GM12878 (cell line): Measurements from ENCODE around the gene MAD1L1. TPM values are rescaled to one million over a fixed set of nuclear protein-coding genes. Genes with fewer than 3 reads are reported as not detected.

Experiments used
- ATAC-seq: fragments of 200-7000 bp; cut with Tn5 transposase; 3 replicates; pipeline ENCODE4 v1.9.1; 2020; ENCODE audit warnings: mild to moderate bottlenecking, moderate library complexity
- BruUV-seq: library from RNA; stranded (reverse); fragments of 400-500 nt; replicated peaks from 2 replicates; lab custom pipeline; 2021; lab: Mats Ljungman, UMichigan
- CTCF ChIA-PET: fragments of 300-600 bp; sonication (Branson Sonifier 250); formaldehyde crosslinking; extraction: SDS; loops from one replicate; lab custom pipeline; 2021; ENCODE audit warnings: inconsistent platforms; lab: Yijun Ruan, JAX
- POLR2A ChIA-PET: fragments of 350-600 bp; formaldehyde crosslinking; extraction: SDS; loops from one replicate; lab custom pipeline; 2021; ENCODE audit warnings: inconsistent platforms; lab: Charles Lee
- RAD21 ChIA-PET: fragments of 300-600 bp; sonication (Branson Sonifier 250); formaldehyde crosslinking; loops from one replicate; lab custom pipeline; 2023; ENCODE audit warnings: antibody characterized with exemption; ENCODE audit not compliant: unreplicated experiment; lab: Charles Lee
- SMC1A ChIA-PET: fragments of 300-600 bp; sonication (Branson Sonifier 250); formaldehyde crosslinking; loops from one replicate; lab custom pipeline; 2023; ENCODE audit not compliant: unreplicated experiment, uncharacterized antibody; lab: Charles Lee
- DNase-seq: peaks from one replicate; pipeline ENCODE4 v3.0.0-alpha.2; 2011; ENCODE audit warnings: low read depth, low spot score
- FAIRE-seq: peaks from 3 replicates; lab custom pipeline; 2011; peaks lifted over from hg19 to GRCh38; lab: Jason Lieb, UNC
- H2AFZ ChIP-seq: 2 replicates; pipeline ENCODE4 v1.6.0; 2011; ENCODE audit warnings: low read depth, low read length, control low read depth; ENCODE audit not compliant: control insufficient read depth
- H3K27ac ChIP-seq: 2 replicates; pipeline ENCODE4 v1.5.1; 2011; ENCODE audit warnings: control low read depth; ENCODE audit not compliant: control insufficient read depth, insufficient read depth
- H3K27me3 ChIP-seq, 2 experiments: replicated peaks in 1 of 2; 2 replicates each; pipeline versions ENCODE4 v1.6.0 to v1.6.1; 2011; ENCODE audit warnings: low read length in 1 of 2; ENCODE audit not compliant: control insufficient read depth in 2 of 2, insufficient read depth in 2 of 2
- H3K36me3 ChIP-seq, 2 experiments: 2 replicates each; pipeline ENCODE4 v1.5.1; 2011; ENCODE audit warnings: low read length in 1 of 2; ENCODE audit not compliant: control insufficient read depth in 2 of 2, insufficient read depth in 2 of 2
- H3K4me1 ChIP-seq: 2 replicates; pipeline ENCODE4 v1.6.1; 2011; ENCODE audit warnings: mild to moderate bottlenecking, low read length, moderate library complexity, mixed read lengths; ENCODE audit not compliant: control insufficient read depth, insufficient read depth
- H3K4me2 ChIP-seq: 2 replicates; pipeline ENCODE4 v1.6.0; 2011; ENCODE audit warnings: control low read depth; ENCODE audit not compliant: control insufficient read depth, insufficient read depth
- H3K4me3 ChIP-seq: fragments of 200-600 bp; sonication (generic); 2 replicates; pipeline ENCODE4 v1.5.1; 2016
- H3K79me2 ChIP-seq: 2 replicates; pipeline ENCODE4 v1.6.0; 2011; ENCODE audit warnings: low read length; ENCODE audit not compliant: control insufficient read depth, insufficient read depth
- H3K9ac ChIP-seq: 2 replicates; pipeline ENCODE4 v1.8.0; 2011; ENCODE audit warnings: low read length, control low read depth, mixed read lengths; ENCODE audit not compliant: control insufficient read depth, insufficient read depth
- H3K9me3 ChIP-seq: replicated peaks from 3 replicates; pipeline ENCODE4 v1.5.1; 2011; ENCODE audit warnings: mild to moderate bottlenecking, low read length; ENCODE audit not compliant: control insufficient read depth, insufficient read depth
- H4K20me1 ChIP-seq: 2 replicates; pipeline ENCODE4 v1.6.0; 2011; ENCODE audit not compliant: control insufficient read depth, insufficient read depth
- CHD2 ChIP-seq: IDR thresholded peaks from 2 replicates; pipeline ENCODE4 v1.6.1; 2011; ENCODE audit warnings: low read depth, low read length, improper control_type of control experiment, borderline replicate concordance
- FOXM1 ChIP-seq: IDR thresholded peaks from 2 replicates; pipeline ENCODE4 v1.6.1; 2012; ENCODE audit warnings: low read depth, mild to moderate bottlenecking, inconsistent platforms, low read length, moderate library complexity
- NFIC ChIP-seq: IDR thresholded peaks from 2 replicates; pipeline ENCODE4 v1.6.1; 2012; ENCODE audit warnings: low read depth, mild to moderate bottlenecking, inconsistent platforms, low read length, moderate library complexity
- PAX5 ChIP-seq: IDR thresholded peaks from 2 replicates; pipeline ENCODE4 v1.6.1; 2011; ENCODE audit warnings: low read depth, low read length, borderline replicate concordance
- SPI1 ChIP-seq: IDR thresholded peaks from 2 replicates; pipeline ENCODE4 v1.6.1; 2011; ENCODE audit warnings: low read depth, mild to moderate bottlenecking, low read length, moderate library complexity, borderline replicate concordance; ENCODE audit not compliant: insufficient read depth
- SUPT20H ChIP-seq: IDR thresholded peaks from 2 replicates; pipeline ENCODE4 v1.6.1; 2011; ENCODE audit warnings: low read depth, mild to moderate bottlenecking, low read length, moderate library complexity, borderline replicate concordance; ENCODE audit not compliant: control insufficient read depth
- TCF3 ChIP-seq: IDR thresholded peaks from 2 replicates; pipeline ENCODE4 v1.6.1; 2012; ENCODE audit warnings: low read depth, mild to moderate bottlenecking, low read length, borderline replicate concordance; ENCODE audit not compliant: insufficient read depth
- WGBS: methylation state at CpG from one replicate; pipeline ENCODE4 v1.1.6; 2016; ENCODE audit warnings: low lambda C conversion rate; ENCODE audit not compliant: insufficient replicate concordance, insufficient coverage; ENCODE audit errors: missing lambda C conversion rate; 5-methylcytosine and 5-hydroxymethylcytosine counted together
- in situ Hi-C: fragments of 300-500 bp; cut with MboI; formaldehyde crosslinking; loops from 9 replicates; pipeline ENCODE4 v1.14.3; 2018; ENCODE audit warnings: mixed read lengths
- intact Hi-C: fragments of 100-400 bp; cut with micrococcal nuclease; formaldehyde crosslinking; loops from one replicate; pipeline ENCODE4 v1.14.2; 2022; ENCODE audit not compliant: unreplicated experiment
- polyA plus RNA-seq, 11 experiments: library from polyadenylated mRNA; depleted of rRNA in 4 of 11; unstranded in 6 of 11; stranded (reverse) in 5 of 11; fragments of >200 nt; fragmentation: Nextera tagmentation in 4 of 11; fragmentation: Illumina TruSeq in 1 of 11; extraction: Ambion mirVana in 4 of 11; extraction: Trizol in 1 of 11; gene quantifications; 1 replicate in 1 of 11; 2 replicates in 10 of 11; pipeline versions ENCODE4 v1.2.1 to v1.2.3, GENCODE V29; 2011 to 2016; ENCODE audit warnings: inconsistent platforms in 2 of 11, missing spikeins in 2 of 11, low read depth in 1 of 11
- total RNA-seq, 4 experiments: library from RNA; depleted of rRNA in 3 of 4; stranded (reverse); fragments of >200 nt in 3 of 4; fragmentation: Illumina TruSeq in 1 of 4; extraction: Trizol in 1 of 4; gene quantifications; 2 replicates each; pipeline versions ENCODE4 v1.2.1 to v1.2.3, GENCODE V29; 2013 to 2021
- TF ChIP-seq, protein P1 (sequence below): IDR thresholded peaks from 2 replicates; pipeline ENCODE4 v1.6.1; 2011; ENCODE audit warnings: mild to moderate bottlenecking, low read depth, low read length, moderate library complexity; ENCODE audit not compliant: insufficient replicate concordance
- TF ChIP-seq, protein P2 (sequence below): fragments of 450-650 bp; IDR thresholded peaks from 2 replicates; pipeline ENCODE4 v1.6.1; 2018; ENCODE audit warnings: borderline replicate concordance, mild to moderate bottlenecking; ENCODE audit not compliant: partially characterized antibody
- TF ChIP-seq, protein P3 (sequence below): IDR thresholded peaks from 2 replicates; pipeline ENCODE4 v1.6.1; 2012; ENCODE audit warnings: improper control_type of control experiment, low read depth, low read length; ENCODE audit not compliant: insufficient replicate concordance

MAD1L1 gene
- total and polyA plus RNA-seq, 10 of the 15 experiments (the other 5 are each of a cell fraction or from before 2014, with no cell fraction given): 2.2 to 76.8 (median 38.3) TPM

DNA sequence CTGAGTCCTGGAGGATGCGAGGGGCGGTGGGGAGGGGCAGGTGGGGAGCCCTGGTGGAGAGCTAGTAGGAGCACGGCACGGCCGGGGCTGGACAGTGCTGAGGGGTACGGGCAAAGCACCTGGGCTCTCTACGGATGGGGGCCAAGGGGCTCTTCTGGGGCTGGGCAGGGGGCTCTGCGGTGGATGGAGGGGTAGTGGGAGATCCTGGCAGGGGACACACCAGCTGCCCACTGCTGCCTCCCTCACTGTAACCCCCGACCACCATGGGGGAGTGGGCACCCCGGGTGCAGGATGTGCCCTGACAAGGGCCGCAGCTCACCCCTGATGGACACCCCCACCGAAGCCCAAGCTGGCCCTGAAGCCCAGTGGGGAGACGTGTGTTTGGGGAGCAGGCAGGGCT lies 359.3 kb downstream of the MAD1L1 start:
- peaks cover 0 to 9% of the 10 kb centered on the region in 2 experiments; a peak in 2 of 4 replicates for H3K36me3 ChIP-seq
- H2AFZ ChIP-seq: no peak overlapping the region
- H3K9me3 ChIP-seq: no peaks in the 10 kb centered on the region; the same call in 1 of the 3 replicates
- DNase-seq (no peak), ATAC-seq (no peak), FAIRE-seq (no peak)
- ChIA-PET POLR2A (no interaction called here), RAD21 (no interaction called here), CTCF (no interaction called here), SMC1A (no interaction called here)
- no peaks in the 10 kb centered on the region for H3K27me3 ChIP-seq
- intact Hi-C loops (no loop called here), in situ Hi-C loops (no loop called here)
- H3K4me1 ChIP-seq: no peaks in the 10 kb centered on the region
- H4K20me1 ChIP-seq: no peaks in the 10 kb centered on the region
- no peak overlapping the region for H3K4me2 ChIP-seq
- H3K9ac ChIP-seq: no peak overlapping the region
- no TSS peak for BruUV-seq
- H3K4me3 ChIP-seq: no peak overlapping the region
- no peak overlapping the region for H3K27ac ChIP-seq
- no peaks in the 10 kb centered on the region for H3K79me2 ChIP-seq
- WGBS: 100% methylated on average over 12 of the region's 13 CpGs
- TF ChIP-seq, protein P1, sequence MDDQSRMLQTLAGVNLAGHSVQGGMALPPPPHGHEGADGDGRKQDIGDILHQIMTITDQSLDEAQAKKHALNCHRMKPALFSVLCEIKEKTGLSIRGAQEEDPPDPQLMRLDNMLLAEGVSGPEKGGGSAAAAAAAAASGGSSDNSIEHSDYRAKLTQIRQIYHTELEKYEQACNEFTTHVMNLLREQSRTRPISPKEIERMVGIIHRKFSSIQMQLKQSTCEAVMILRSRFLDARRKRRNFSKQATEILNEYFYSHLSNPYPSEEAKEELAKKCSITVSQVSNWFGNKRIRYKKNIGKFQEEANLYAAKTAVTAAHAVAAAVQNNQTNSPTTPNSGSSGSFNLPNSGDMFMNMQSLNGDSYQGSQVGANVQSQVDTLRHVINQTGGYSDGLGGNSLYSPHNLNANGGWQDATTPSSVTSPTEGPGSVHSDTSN: no peak
- TF ChIP-seq NFIC (no peak), FOXM1 (no peak), CHD2 (no peak), SUPT20H (no peak), PAX5 (no peak), TCF3 (no peak), SPI1 (no peak)
- TF ChIP-seq, protein P2, sequence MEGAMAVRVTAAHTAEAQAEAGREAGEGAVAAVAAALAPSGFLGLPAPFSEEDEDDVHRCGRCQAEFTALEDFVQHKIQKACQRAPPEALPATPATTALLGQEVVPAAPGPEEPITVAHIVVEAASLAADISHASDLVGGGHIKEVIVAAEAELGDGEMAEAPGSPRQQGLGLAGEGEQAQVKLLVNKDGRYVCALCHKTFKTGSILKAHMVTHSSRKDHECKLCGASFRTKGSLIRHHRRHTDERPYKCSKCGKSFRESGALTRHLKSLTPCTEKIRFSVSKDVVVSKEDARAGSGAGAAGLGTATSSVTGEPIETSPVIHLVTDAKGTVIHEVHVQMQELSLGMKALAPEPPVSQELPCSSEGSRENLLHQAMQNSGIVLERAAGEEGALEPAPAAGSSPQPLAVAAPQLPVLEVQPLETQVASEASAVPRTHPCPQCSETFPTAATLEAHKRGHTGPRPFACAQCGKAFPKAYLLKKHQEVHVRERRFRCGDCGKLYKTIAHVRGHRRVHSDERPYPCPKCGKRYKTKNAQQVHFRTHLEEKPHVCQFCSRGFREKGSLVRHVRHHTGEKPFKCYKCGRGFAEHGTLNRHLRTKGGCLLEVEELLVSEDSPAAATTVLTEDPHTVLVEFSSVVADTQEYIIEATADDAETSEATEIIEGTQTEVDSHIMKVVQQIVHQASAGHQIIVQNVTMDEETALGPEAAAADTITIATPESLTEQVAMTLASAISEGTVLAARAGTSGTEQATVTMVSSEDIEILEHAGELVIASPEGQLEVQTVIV: no peak
- TF ChIP-seq, protein P3, sequence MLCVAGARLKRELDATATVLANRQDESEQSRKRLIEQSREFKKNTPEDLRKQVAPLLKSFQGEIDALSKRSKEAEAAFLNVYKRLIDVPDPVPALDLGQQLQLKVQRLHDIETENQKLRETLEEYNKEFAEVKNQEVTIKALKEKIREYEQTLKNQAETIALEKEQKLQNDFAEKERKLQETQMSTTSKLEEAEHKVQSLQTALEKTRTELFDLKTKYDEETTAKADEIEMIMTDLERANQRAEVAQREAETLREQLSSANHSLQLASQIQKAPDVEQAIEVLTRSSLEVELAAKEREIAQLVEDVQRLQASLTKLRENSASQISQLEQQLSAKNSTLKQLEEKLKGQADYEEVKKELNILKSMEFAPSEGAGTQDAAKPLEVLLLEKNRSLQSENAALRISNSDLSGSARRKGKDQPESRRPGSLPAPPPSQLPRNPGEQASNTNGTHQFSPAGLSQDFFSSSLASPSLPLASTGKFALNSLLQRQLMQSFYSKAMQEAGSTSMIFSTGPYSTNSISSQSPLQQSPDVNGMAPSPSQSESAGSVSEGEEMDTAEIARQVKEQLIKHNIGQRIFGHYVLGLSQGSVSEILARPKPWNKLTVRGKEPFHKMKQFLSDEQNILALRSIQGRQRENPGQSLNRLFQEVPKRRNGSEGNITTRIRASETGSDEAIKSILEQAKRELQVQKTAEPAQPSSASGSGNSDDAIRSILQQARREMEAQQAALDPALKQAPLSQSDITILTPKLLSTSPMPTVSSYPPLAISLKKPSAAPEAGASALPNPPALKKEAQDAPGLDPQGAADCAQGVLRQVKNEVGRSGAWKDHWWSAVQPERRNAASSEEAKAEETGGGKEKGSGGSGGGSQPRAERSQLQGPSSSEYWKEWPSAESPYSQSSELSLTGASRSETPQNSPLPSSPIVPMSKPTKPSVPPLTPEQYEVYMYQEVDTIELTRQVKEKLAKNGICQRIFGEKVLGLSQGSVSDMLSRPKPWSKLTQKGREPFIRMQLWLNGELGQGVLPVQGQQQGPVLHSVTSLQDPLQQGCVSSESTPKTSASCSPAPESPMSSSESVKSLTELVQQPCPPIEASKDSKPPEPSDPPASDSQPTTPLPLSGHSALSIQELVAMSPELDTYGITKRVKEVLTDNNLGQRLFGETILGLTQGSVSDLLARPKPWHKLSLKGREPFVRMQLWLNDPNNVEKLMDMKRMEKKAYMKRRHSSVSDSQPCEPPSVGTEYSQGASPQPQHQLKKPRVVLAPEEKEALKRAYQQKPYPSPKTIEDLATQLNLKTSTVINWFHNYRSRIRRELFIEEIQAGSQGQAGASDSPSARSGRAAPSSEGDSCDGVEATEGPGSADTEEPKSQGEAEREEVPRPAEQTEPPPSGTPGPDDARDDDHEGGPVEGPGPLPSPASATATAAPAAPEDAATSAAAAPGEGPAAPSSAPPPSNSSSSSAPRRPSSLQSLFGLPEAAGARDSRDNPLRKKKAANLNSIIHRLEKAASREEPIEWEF: no peak
